HuH-7 (cell line): ENCODE measurements around the gene BICC1.

Source experiments
- DNase-seq: peaks from one replicate; pipeline ENCODE4 v3.0.0; 2011; ENCODE audit warnings: low spot score

Gene BICC1

DNA sequence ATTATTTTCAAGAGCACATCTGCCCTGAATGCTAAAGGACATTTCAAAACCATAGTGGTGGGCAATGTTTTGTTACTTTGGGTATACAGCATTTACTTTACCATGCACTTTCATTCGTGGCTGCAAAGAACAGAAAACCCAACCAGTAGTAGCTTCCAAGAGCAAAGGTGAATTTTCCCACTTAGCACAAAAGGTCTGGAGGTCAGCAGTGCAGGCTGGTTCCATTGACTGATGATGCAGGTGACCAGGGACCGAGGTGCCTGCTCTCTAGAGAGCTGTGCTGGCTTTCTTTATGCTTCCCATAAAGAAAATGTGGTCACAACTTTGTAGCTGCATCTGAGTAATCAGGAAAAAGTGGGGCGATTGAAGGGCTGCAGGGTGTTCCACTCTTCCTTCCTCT is 240.0 kb downstream of the BICC1 start:
- no peak for DNase-seq

DNA sequence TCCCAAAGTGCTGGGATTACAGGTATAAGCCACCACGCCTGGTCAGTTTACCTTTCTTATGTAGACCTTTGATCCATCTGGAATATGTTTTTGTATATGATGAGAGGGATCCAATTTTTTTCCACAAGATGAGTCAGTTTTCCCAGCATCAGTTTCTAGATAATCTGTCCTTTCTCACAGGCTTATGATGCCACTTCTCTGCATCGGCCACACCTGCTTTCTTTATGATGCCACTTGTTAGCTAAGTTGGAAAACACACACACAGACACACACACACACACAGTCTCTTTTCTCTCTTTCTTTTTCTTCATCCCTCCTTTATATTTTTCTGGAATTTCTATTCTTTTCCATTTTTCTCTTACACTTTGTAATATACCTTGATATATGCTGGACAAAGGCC is 240.8 kb downstream of the BICC1 start:
- DNase-seq = no peak

DNA sequence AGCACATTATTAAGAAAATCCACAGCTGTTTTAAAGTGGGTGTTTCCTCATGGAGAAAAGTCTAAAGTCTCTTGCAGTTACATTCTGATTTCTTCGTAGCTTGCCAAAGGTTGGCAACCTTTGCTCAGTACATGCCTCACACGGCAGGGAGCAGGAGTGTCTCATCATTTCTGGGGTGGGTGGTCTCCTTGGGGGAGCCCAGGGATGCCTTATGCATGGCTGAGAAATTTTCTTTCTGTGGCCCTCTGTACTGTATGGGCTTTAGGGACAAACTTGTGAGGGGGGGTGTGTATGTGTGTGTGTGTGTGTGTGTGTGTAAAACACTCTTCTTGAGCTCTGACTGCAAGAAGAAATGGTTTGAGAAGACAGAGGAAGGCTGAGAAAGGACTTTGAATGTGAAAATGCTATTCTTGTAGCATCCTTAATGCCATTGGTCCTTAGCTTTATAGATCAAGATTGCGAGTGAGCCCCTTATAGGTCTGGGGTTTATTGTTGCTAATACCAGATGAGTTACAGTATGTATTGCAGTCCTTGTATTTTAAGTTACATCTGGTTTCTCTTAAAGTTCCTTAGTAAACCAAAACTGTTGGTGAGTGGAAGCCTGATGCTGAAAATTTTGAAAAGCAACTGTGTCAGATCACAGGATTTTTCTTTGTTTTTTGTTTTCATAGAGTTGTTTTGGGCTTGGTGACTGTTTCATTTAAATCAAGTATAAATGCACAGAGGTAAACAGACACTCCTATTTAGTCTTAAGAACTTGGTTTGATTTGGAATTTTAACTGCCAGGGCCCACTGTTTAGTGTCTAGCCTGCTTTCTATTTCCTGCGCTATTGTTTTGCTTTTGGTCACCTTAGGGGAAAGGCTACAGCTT is 242.0 kb downstream of the BICC1 start:
- no peak for DNase-seq

DNA sequence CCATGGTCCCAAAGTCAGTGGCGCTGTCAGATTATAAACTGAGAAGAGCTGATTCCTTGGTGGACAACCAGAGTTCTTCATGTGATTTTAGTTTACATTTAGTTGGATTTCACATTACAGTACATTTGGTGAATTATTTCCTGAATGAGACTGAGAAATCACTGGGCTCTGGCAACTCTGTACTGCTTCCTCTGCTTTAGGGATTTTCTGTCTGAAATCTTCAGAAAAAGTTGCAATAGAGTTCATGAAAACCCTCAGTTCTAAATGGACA is 242.6 kb downstream of the BICC1 start:
- no peak for DNase-seq

DNA sequence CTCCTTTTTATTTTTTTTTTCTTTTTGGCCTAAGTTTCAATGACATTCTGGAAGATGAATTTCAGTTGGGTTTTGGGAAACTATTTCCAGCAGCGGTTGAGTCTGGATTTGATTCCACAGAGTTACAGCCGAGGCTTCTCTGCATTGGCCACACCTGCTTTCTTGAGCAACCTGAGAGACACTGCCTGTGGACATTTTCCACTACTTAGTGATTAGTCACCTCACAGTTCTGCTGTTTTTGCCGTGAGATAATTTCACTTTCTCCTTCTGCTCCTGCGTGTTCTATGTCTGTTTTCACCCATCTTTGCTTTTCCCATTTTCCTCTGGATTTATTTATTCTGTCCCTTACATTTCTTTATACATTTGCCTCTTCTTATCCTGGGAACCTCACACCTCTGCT is 243.0 kb downstream of the BICC1 start:
- DNase-seq = no peak

DNA sequence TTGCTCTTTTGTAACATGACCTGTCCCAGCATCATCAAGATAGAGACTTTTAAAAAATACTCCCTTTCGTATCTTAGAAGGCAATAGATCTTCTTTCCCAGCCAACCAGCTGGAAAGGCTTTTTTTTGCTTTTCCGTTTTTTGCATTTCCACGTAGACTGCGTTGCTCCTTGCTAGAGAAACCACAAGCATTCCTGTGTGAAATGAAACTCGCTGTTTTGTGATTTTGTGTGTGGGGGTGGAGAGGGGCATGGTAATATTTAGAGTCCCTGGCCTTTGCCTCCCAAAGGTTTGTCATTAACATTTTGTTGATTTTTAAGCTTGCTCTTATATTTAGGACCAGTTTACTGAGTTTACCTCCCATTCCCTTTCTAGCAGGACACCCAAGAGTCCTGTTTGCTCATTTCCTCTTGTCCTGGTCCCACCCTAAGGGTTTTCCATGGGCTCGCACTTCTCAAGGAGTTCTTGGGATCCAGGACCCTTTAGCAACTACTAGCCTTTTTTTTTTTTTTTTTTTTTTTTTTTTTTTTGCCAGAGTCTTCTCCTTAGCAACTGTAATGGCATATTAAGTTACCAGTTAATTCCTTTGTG is 243.6 kb downstream of the BICC1 start:
- DNase-seq = no peak

DNA sequence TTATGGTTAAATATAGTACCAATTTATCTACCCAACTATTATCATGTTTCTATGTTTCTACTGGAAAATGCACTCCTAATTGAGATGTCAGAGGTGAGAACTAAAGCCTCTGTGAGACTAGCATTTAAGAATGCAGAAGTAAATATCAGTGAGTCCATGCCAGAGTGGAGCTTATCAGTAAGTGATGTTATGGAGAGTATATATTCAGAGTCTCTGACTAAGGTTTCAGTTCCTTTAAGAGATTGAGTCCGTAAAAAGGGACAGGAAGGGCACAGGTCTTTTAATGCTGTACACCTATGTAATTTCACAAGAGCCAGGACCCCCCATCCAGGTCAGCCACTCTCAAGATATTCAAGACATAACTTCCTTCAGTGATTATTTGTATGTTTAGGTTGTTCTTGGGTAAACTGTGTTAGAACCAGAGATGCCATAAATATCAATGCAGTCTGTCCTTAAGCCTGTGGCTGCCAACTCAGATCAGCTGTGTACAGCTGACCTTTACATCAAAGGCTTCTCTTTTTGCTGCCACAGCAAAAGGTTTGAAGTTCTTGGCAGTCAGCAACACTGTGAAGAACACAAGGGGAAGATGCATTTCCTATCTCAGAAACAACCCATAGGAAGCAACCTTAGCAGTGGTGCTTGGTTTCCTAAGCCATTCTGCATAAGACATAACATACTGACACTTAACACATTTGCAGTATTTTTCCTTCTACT is 244.8 kb downstream of the BICC1 start:
- DNase-seq = no peak

DNA sequence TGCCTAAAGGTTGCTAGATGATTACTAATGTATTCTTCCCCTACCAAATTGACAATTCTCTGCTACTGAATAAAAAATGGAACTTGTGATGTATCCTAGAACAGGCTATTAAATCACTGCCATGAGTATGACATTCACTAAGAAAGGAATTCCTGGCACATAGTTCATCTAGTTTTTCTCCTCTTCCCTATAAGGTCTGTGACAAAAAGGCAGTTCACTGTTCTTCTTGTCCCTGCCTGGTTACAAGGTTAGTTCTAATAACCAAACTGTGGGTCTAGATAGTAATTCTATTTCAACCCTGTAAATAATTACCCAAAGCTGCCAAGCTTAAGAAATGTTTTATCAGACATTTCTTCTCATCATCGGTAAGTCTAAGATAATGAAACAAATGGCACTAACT is 245.6 kb downstream of the BICC1 start:
- DNase-seq = no peak

DNA sequence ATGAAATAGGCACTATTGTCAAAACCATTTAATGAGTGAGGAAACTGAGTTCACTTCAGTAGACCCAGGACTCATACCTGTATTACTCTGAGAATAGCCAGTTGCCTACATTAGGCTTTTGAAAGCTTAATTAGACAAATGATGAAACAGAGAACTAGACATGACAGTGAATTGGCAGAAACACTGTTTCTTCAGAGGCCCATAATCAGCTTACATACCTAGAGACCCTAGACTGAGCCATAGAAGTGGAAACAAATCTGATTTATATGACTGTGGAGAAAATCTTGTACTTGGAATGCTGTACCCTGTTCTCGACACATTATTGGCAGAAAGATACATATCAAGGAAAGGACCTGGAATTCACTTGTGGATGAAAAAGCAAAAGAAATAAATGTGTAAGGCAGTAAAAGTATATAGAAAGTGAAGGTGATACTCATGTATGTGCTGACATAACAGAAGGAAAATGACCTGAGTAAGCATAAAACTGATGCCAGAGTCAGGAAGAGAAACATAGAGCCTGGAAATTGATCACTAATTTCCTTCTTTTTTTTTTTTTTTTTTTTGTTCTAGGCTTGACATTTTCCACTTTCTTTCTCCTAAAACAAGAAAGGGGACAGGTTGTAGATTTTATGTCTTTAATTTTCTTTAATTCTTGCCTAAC is 251.5 kb downstream of the BICC1 start:
- DNase-seq = no peak

DNA sequence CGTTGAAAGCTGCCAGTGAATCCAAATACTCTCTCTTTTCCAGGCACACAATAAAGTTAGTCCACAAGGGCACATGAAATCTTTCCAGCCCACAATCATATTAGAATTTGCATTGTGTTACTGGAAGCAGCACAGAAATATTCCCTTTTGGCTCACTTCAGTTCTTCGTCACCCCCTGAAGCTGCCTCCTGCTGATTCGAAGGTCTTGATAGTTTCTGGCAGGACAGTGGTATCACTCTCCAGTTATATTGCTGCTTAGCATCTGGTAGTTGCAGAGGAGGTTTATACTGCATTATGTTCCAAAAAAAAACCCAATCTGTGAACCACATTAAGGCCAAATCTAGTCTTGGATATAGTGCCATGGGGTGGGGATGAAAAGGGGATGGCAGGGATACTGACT is 253.2 kb downstream of the BICC1 start:
- no peak for DNase-seq

DNA sequence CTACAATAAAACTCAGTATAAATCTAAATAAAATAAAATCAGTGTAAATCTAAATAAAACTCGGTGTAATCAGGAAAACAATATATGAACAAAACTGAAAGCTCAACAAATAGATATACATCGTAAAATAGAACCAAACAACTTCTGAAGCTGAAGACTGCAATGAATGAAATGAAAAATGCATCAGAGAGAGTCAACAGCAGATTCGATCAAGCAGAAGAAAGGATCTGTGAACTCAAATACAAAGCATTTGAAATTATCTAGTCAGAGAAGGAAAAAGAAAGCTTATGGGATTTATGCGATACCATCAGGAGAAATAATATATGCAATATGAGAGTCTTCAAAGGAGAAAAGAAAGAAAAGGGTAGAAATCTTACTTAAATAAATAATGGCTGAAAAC is 255.0 kb downstream of the BICC1 start:
- DNase-seq = no peak

DNA sequence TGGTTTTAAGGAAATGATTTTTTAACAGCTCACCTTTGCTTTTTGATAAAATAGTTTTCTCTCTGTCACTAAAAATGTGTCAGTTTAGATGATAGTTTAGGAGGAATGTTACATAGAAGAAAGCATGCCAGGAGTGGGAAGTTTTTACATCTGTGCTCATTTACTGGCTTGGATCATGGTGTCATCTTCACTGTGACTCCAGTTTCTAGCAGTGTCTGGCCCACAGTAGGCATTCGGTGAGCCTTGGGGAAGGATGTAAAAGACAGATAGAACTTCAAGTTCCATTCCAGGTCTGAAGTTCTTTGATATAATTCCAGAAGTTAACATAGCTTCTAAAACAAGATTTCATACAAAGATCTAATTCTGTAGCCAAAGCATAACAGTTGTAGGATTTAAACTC is 259.2 kb downstream of the BICC1 start:
- DNase-seq = no peak

DNA sequence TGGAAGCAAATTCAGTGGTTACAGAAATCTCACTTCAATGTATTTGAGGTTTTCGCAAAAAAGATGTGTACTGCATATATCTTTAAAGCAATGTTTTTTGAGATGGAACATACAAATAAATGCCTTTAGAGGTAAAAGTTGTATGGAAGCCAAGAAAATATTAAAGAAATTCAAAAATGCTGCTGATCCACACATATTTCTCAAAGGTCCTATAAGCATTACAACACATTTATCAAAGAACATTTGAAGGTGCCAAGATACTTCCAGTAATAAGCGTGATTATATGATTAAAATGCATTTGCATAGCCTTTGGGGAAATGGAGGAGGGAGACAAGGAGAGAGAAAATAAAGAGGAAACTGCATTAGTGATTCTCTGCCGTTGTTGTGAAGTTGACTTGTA is 260.1 kb downstream of the BICC1 start:
- no peak for DNase-seq

DNA sequence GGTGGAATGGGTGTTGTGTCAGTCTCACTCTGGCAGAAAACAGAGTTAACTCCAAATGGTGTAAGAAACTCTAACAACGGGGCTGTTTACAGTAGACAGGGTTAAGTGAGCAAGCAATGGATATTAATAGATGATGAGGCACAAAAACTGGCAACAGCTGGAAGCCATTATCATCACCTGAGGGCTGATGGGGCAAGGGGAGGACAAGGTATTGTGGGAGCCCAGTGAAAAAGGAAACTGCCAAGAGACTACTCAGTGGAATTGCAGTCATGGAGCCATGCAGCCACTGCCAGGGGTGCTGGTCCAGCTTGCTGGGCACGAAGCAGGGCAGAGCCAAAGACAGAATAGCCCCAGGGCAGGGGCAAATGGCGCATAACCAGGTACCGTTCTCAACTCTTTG is 260.7 kb downstream of the BICC1 start:
- no peak for DNase-seq

DNA sequence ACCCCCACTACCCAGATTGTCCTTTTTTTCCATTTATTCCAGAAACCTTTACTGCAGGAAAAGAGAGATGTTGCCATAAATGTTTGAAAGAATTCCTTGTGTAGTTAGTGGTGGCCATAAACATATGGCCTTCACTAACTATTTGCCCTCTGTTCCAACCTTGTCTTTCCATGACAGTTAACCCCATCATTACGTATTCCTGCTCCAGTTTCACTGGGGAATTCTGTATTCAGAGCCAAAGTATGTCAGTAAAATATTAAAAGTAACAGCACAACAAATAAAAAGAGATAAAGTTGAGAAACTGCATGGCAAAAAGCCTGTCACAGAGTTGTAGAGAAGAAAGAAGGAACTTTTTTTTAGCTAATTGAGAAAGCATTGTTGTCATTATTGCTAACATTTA is 261.3 kb downstream of the BICC1 start:
- no peak for DNase-seq

DNA sequence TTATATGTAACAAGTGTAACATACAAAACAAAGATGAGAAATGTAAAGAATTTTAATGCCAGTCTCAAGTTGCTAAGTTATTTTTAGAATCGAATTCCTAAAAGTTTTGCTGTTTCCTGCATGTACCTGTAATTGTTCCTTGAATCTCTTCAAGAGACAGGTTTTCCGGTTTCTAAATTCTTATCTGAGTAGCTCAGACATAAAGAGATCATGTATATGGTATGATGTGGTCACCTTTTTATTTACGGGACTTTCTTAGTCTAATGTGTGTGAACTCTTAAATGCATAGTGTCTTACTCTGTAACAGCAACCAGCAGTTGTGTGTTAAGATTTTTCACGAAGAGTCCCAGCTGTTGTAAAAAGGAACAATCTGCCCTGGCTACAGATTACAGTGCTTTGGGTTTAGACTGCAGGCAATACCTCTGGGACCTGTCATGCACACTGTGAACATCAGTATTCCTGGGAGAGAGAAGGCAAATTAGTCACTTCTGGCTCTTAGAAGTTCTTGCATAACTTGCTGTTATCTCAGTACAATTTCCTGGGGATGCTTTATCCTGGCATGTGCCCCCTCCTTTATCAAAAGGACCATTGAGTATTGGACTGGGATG is 263.4 kb downstream of the BICC1 start:
- DNase-seq = no peak

DNA sequence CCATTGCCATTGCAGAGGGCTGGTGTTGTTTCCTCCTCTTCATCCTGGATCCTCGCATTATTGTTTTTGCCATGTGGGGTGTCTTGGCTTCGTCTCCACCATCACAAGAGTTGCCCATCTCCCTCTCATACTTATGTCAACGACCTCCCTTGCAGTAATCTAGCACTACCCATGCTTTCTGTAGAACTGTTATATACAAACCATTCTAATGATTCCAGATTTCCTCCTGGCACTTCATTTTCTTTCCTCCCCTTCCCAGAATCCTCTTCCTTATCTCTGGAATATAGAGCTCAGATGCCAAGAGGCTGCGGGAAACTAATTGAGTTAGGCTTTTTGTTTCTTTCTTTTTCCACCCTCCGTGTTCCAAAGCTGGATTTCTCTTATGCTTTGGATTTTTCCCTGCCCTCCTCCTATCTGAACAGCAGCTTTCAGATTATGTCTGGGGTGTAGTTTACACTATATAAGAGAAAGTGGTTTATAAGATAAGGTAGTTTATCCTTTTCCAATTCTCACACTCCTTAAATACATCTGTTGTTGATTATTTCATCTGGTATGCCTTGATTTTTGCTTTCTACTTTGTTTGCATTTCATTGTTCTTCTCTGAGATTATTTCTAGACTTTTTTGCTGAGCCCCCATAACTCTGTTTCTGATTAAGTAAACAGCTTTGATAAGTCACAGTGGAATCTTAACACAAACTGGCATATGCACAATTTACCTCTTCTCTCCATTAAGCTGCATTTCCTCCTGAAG is 264.1 kb downstream of the BICC1 start:
- DNase-seq = no peak

DNA sequence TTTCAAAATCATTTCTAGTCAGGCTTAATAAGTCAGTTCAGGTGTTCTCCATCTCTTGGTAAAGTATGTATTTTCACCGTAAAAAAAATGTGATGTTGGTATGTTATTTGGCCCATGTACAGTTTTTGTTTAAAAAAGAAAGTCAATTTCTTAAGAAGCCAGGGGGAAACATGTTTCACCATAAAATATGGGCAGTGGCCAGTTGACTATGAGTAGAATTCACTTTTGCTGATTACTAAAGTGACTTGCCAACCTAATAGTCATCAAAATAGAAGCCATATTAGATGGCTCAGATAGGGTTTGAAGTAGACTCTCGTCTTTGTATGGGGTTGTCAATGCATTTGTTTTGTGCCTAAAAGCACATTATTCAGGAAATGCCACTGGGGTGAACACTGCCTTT is 266.3 kb downstream of the BICC1 start:
- DNase-seq = no peak

DNA sequence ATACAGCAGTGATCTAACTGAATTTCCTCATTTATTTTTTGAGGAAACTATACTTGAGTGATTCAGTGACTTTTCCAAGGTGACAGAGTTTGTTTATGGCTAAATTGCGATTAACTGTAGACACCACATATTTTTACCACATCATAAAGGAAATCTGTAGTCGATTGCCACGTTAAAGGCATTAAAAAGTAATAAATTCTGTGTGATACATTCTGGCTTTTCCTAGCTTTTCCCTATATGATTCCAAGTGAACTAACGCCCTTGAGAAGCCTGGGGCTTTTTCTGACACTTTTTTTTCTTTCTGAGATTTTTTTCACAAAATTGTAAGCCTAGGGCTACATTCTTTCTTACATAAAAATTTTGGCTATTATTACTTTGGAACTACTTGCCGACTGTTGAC is 266.9 kb downstream of the BICC1 start:
- no peak for DNase-seq

DNA sequence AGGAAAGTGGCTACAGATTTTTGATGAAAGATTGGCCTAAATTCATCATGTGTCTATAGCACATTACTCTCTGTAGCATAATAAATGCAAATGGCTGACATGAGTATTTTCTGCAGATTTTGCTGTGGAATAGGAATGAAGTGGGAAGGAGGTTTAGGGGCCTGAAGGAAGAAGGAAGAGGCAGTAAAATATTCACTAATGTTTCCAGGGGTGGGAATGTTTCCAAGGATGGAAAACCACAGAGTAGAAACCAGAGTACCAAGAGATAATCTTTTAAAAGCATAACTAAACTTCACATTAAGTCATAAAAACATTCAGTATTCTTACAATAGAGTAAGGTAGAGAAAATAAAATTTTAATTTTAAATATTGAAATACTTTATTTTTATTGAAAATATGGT is 267.8 kb downstream of the BICC1 start:
- no peak for DNase-seq

DNA sequence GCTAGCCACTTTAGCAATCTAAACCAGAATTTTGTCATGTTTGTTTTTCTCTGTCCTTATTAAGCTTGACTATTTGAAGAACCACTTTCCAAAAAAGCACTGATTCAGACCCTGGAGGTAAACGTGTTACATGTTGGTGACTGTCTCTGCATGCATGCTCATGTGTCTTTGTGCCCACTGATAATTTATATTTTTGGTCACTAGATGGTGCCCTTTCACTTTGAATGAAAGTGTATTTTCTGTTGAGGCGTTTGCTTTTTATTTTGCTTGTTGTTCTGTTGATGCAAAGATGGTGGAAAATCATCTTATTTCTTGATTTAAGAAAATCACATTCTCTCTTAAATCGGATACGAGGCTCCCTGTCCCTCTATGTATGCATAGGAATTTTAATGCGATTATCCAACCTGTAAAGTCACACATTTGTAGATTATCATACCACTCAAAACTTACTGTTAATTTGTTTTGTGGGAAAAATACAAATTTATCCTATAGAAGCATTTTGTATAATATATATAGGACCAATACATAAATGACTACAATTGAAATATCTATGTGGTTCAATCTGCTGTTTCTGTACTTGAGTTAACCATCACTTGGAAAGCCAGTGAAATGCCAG is 269.3 kb downstream of the BICC1 start:
- DNase-seq = no peak
